Measurements from ENCODE around the gene INSRR. TPM values are rescaled to one million over a fixed set of nuclear protein-coding genes. Genes with fewer than 3 reads are reported as not detected.

INSRR gene
- total and polyA plus RNA-seq, 2 of the 8 experiments (the other 6 are each of a cell fraction or from before 2014, with no cell fraction given), result 0.02 TPM; not detected in 1

GRCh38 chr1:156866249-156866909, 7.5 kb upstream of the INSRR start (continued):
- no peak for TF ChIP-seq EP300 (IDR thresholded peaks at IDR 0.05; ENCODE audit: borderline replicate concordance in 1 of 2, low read depth in 2 of 2, low read length in 2 of 2)
- no peak for TF ChIP-seq SP2 (IDR thresholded peaks at IDR 0.05; ENCODE audit: low read length)
- TF ChIP-seq POU5F1 (IDR thresholded peaks at IDR 0.05; ENCODE audit: low read depth, low read length), result no peak
- no peak for TF ChIP-seq BCL11A (IDR thresholded peaks at IDR 0.05; ENCODE audit: low read depth in 2 of 2, low read length in 2 of 2)
